C4-2B (cell line): ENCODE results near the gene PDE2A.

Source experiments
- ZFX ChIP-seq: fragments of 450-650 bp; IDR thresholded peaks from 2 replicates; pipeline ENCODE4 v1.6.1; 2017
- TF ChIP-seq, protein P1 (sequence below): fragments of 450-650 bp; conservative IDR thresholded peaks from 2 replicates; pipeline ENCODE4 v1.5.1; 2017; ENCODE audit warnings: mild to moderate bottlenecking

DNA sequence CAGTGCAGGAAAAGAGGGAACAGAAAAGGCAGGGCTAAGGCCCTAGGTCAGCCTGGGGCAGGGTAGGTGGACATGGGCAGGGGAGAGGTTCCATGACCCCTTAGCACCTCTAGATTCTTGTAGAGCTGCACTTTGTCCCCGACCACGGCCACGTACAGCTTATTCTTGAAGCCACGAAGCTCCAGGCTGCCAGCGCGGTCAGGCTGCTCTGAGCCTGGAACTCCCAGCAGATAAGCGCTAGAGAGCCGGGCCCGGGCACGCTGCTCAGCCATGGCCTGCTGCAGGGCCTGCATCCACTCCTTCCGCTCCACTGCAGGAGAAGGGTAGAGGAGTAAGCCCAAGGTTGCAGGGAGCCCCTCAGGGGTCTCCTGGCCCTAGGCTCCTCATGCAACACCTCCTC, 36.1 kb upstream of the PDE2A start:
- no peak for TF ChIP-seq ZFX
- TF ChIP-seq, protein P1, sequence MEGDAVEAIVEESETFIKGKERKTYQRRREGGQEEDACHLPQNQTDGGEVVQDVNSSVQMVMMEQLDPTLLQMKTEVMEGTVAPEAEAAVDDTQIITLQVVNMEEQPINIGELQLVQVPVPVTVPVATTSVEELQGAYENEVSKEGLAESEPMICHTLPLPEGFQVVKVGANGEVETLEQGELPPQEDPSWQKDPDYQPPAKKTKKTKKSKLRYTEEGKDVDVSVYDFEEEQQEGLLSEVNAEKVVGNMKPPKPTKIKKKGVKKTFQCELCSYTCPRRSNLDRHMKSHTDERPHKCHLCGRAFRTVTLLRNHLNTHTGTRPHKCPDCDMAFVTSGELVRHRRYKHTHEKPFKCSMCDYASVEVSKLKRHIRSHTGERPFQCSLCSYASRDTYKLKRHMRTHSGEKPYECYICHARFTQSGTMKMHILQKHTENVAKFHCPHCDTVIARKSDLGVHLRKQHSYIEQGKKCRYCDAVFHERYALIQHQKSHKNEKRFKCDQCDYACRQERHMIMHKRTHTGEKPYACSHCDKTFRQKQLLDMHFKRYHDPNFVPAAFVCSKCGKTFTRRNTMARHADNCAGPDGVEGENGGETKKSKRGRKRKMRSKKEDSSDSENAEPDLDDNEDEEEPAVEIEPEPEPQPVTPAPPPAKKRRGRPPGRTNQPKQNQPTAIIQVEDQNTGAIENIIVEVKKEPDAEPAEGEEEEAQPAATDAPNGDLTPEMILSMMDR = no peak
